ENCODE data around the gene MMP28. TPM values are rescaled to one million over a fixed set of nuclear protein-coding genes. Genes with fewer than 3 reads are reported as not detected.

MMP28 gene
- polyA plus RNA-seq, 4 donors: 3.0 to 30.5 (median 24.0) TPM

DNA sequence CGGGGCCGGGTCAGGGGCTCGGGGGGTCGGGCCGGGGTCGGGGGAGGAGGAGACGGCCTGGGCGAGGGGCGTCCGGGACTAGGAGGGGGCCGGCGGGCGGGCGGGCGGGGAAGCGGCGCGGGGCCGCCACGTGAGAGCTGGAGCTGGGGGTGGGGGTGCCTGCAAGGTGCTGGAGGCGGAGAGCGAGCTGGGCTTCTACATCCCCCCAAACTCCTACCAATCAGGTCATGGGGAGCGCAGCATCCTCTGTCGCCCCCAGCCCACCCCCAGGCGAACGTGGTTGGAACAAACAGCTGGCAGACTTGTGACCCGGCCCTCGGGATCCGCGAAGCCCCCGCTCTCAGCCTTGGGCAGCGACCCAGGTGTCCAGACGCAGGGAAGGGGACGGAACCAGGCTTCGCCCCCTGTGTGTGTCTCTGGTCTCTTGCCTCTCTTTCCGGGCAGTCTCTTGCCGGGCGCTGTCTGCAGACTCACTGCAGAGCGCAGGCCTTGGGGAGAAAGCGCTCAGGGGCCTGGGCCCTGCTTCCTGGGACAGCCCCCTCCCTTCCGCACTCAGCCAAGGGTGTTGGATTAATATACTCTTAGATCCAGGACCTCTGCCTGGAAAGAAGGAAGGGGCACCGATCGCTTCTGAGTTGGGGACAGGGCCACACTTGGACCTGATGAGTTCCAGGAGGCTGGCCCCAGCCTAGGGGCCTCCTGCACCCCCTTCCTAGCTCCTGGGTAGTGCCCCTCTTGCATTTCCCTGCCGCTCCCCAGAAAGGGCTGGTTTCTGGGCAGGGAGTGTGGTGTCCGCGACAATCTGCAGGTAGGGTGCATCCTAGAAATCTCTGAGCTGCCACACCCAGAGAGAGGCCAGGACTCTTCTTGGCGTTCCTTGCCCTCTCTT is 63.3 kb downstream of the MMP28 start:
- Histone ChIP-seq H3K27ac (ENCODE audit: low read depth in 1 of 3, low read length in 2 of 3) (no peak overlapping the region), H3K9me3 (ENCODE audit: control insufficient read depth in 2 of 2, insufficient read depth in 1 of 2, low read depth in 1 of 2, low read length in 1 of 2) (no peaks in the 10 kb centered on the region), H3K27me3 (ENCODE audit: control insufficient read depth in 3 of 3, insufficient read depth in 3 of 3, low read length in 3 of 3) (no peaks in the 10 kb centered on the region), H3K4me1 (ENCODE audit: control insufficient read depth in 3 of 3, insufficient read depth in 2 of 3, low read depth in 1 of 3, low read length in 2 of 3) (peaks cover 0 to 22% (median 5%) of the 10 kb centered on the region in 3 donors), H3K4me3 (ENCODE audit: low read depth in 1 of 3, low read length in 3 of 3) (peak overlapping the region in 2 of 3 donors; percentile 30 to 56), H3K36me3 (ENCODE audit: control insufficient read depth in 3 of 3, insufficient read depth in 2 of 3, low read depth in 1 of 3, low read length in 3 of 3) (peaks cover 0 to 3% (median 2%) of the 10 kb centered on the region in 3 donors)
- DNase-seq (peak in 1 of 2 donors; percentile 42), FAIRE-seq (no peak)
- WGBS, 3 donors: 9 to 21% (median 19%) methylated on average over 33 to 47 of the region's 47 CpGs

DNA sequence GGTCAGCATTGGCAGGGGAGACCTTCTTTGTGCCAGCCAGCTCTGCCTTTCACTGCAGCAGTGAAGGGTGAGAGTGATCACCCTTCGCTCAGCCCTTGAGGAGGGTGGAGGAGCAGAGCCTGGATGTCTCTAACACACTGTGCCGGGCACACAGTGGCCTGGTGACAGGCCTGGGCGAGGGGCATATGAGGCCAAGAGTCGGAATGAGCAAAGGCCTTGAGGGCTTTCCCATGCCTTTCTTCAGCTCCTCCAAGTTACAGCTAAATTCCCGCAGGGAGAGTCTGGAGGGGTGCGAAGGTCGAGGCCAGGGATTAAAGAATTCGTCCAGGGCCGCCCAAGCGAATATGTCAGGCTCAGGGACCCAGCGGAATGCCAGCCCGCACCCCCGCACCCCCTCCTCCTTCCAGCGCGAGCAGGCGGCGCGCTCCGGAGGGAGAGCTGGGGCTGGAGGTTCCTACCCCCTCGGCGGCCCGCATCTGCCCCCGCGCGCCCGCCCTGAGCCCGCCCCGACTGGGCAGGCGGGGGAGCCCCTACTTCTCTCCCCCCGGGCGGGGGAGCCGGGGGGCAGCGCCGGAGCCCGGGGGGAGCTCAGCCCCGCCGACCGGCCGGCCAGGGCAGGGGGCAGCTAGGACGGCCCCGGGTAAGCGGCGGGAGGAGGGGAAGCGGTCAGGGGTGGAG is 64.1 kb downstream of the MMP28 start, which contains the start of gene RASL10B:
Gene RASL10B (plus strand): TSS at position 401 of the 678 bp plus-strand sequence. CDS start 3,546 bp downstream, outside the sequence.
- Histone ChIP-seq H3K9me3 (ENCODE audit: control insufficient read depth in 2 of 2, insufficient read depth in 1 of 2, low read depth in 1 of 2, low read length in 1 of 2) (no peaks in the 10 kb centered on the region), H3K27me3 (ENCODE audit: control insufficient read depth in 3 of 3, insufficient read depth in 3 of 3, low read length in 3 of 3) (no peaks in the 10 kb centered on the region), H3K27ac (ENCODE audit: low read depth in 1 of 3, low read length in 2 of 3) (no peak within 1 kb of the TSS), H3K4me3 (ENCODE audit: low read depth in 1 of 3, low read length in 3 of 3) (peak within 1 kb of the TSS in 2 of 3 donors; percentile 30 to 56), H3K36me3 (ENCODE audit: control insufficient read depth in 3 of 3, insufficient read depth in 2 of 3, low read depth in 1 of 3, low read length in 3 of 3) (peaks cover 0 to 9% (median 2%) of the 10 kb centered on the region in 3 donors), H3K4me1 (ENCODE audit: control insufficient read depth in 3 of 3, insufficient read depth in 2 of 3, low read depth in 1 of 3, low read length in 2 of 3) (peaks cover 0 to 30% (median 9%) of the 10 kb centered on the region in 3 donors)
- DNase-seq (peak; percentile 61 to 78), FAIRE-seq (no peak)
- 4 to 8% (median 5%) methylated on average over 27 to 44 of the region's 44 CpGs for WGBS, 3 donors

DNA sequence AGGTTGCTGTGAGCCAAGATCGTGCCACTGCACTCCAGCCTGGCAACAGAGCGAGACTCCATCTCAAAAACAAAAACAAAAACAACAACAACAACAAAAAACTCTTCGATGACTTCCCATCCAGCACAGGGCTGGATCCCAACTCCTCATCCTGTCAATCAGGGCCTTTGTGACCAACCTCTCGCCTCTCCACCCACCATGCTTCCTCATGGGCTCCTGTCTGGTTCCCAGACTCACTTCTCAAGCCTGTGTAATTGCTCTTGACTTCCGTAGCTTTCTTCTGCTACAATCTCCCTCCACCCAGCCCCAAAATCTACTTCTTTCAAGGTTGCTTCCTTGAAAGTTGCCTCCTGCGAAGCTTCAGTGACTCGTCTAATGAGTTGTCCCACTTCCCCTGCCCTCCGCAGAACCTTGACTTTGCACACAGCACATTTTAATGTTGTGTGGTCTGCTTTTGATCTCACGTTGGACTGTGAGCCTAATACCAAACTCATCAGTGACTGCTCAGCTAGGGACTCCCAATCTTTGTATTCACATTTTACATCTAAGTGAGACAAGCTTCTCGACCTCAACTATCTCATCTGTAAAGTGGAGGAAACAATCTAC is 64.9 kb downstream of the MMP28 start:
- 81 to 84% (median 83%) methylated on average over 10 of the region's 10 CpGs for WGBS, 3 donors
- no peak for FAIRE-seq
- H3K4me3 ChIP-seq (ENCODE audit: low read depth in 1 of 3, low read length in 3 of 3): no peak overlapping the region
- peaks cover 0 to 39% (median 9%) of the 10 kb centered on the region in 3 donors for H3K4me1 ChIP-seq (ENCODE audit: control insufficient read depth in 3 of 3, insufficient read depth in 2 of 3, low read depth in 1 of 3, low read length in 2 of 3)
- H3K27ac ChIP-seq (ENCODE audit: low read depth in 1 of 3, low read length in 2 of 3): no peak overlapping the region
- DNase-seq: no peak
- no peaks in the 10 kb centered on the region for H3K27me3 ChIP-seq (ENCODE audit: control insufficient read depth in 3 of 3, insufficient read depth in 3 of 3, low read length in 3 of 3)
- peaks cover 2 to 15% (median 2%) of the 10 kb centered on the region in 3 donors for H3K36me3 ChIP-seq (ENCODE audit: control insufficient read depth in 3 of 3, insufficient read depth in 2 of 3, low read depth in 1 of 3, low read length in 3 of 3)
- H3K9me3 ChIP-seq (ENCODE audit: control insufficient read depth in 2 of 2, insufficient read depth in 1 of 2, low read depth in 1 of 2, low read length in 1 of 2): no peaks in the 10 kb centered on the region

DNA sequence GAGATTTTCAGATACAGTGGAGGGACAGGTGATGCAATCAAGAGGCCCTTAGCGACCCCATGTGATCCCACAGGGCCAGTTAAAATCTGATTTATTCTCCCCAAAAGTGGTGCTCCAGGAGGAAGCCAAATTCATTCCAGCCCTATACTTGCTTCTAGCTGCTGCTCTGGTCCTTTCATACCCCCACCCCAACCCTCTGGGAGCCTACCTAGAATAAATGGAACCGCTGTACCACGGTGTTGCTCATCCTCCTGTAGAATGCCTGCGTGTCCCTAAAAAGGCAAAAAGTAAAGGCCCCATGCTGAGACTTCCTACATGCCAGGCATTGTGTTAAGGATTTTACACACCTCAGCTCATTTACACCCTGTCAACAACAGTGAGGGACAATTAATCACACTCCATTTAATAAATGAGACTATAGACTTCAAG is 66.0 kb downstream of the MMP28 start:
- H3K4me3 ChIP-seq (ENCODE audit: low read depth in 1 of 3, low read length in 3 of 3): no peak overlapping the region
- no peak for DNase-seq
- H3K4me1 ChIP-seq (ENCODE audit: control insufficient read depth in 3 of 3, insufficient read depth in 2 of 3, low read depth in 1 of 3, low read length in 2 of 3): peaks cover 0 to 50% (median 9%) of the 10 kb centered on the region in 3 donors
- H3K27me3 ChIP-seq (ENCODE audit: control insufficient read depth in 3 of 3, insufficient read depth in 3 of 3, low read length in 3 of 3): no peaks in the 10 kb centered on the region
- peaks cover 9 to 24% (median 10%) of the 10 kb centered on the region in 3 donors for H3K36me3 ChIP-seq (ENCODE audit: control insufficient read depth in 3 of 3, insufficient read depth in 2 of 3, low read depth in 1 of 3, low read length in 3 of 3)
- 87 to 91% (median 89%) methylated on average over 4 of the region's 4 CpGs for WGBS, 3 donors
- no peak for FAIRE-seq
- H3K27ac ChIP-seq (ENCODE audit: low read depth in 1 of 3, low read length in 2 of 3): no peak overlapping the region
- H3K9me3 ChIP-seq (ENCODE audit: control insufficient read depth in 2 of 2, insufficient read depth in 1 of 2, low read depth in 1 of 2, low read length in 1 of 2): no peaks in the 10 kb centered on the region

DNA sequence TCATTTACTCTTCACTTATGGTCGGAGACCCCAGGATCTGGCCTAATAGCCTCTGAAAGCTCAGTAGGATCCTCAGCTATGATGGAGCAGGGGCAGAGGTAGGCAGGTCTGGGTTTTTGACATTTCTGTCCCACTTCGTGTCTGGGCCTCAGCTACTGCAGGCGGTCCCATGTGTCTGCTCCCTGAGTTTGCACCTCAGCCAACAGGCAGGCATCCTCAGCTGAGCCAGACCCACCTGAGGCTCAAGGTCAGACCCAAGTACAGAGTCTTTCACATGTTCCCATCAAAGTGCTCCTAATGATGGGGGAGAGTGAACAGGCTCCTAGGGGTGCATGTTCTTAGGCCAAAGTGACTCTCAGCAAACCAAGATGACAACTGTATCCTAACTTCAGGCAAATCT is 66.9 kb downstream of the MMP28 start:
- no peak for DNase-seq
- Histone ChIP-seq H3K36me3 (ENCODE audit: control insufficient read depth in 3 of 3, insufficient read depth in 2 of 3, low read depth in 1 of 3, low read length in 3 of 3) (peaks cover 12 to 27% (median 14%) of the 10 kb centered on the region in 3 donors), H3K4me1 (ENCODE audit: control insufficient read depth in 3 of 3, insufficient read depth in 2 of 3, low read depth in 1 of 3, low read length in 2 of 3) (peaks cover 0 to 51% (median 9%) of the 10 kb centered on the region in 3 donors), H3K4me3 (ENCODE audit: low read depth in 1 of 3, low read length in 3 of 3) (no peak overlapping the region), H3K27ac (ENCODE audit: low read depth in 1 of 3, low read length in 2 of 3) (no peak overlapping the region), H3K27me3 (ENCODE audit: control insufficient read depth in 3 of 3, insufficient read depth in 3 of 3, low read length in 3 of 3) (no peaks in the 10 kb centered on the region), H3K9me3 (ENCODE audit: control insufficient read depth in 2 of 2, insufficient read depth in 1 of 2, low read depth in 1 of 2, low read length in 1 of 2) (no peaks in the 10 kb centered on the region)
- no peak for FAIRE-seq
- 88 to 98% (median 94%) methylated on average over 3 of the region's 3 CpGs for WGBS, 3 donors

DNA sequence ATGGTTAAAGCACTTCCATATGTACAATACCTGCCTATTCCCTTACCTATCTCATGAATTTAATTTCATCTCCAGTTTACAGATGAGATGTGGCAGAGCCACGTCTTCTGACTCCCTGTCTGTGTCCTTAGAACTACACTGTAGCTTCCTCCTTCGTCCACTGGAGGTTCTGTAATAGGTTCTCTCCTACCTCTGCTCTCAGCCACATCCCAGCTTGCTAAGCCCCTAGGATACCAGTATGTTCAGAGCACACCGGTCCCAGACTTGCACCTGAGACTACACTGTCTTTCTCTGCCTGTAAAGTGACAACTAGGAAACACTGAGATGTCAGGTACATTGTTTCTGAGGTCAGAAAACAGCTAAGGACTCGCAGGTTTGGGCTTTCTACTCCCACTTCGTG is 67.8 kb downstream of the MMP28 start:
- peaks cover 0 to 49% (median 9%) of the 10 kb centered on the region in 3 donors for H3K4me1 ChIP-seq (ENCODE audit: control insufficient read depth in 3 of 3, insufficient read depth in 2 of 3, low read depth in 1 of 3, low read length in 2 of 3)
- 52 to 79% (median 67%) methylated on average over 5 of the region's 5 CpGs for WGBS, 3 donors
- peak in 1 of 2 donors; percentile 25 for DNase-seq
- no peak overlapping the region for H3K4me3 ChIP-seq (ENCODE audit: low read depth in 1 of 3, low read length in 3 of 3)
- FAIRE-seq: no peak
- peaks cover 14 to 27% (median 18%) of the 10 kb centered on the region in 3 donors for H3K36me3 ChIP-seq (ENCODE audit: control insufficient read depth in 3 of 3, insufficient read depth in 2 of 3, low read depth in 1 of 3, low read length in 3 of 3)
- peak overlapping the region in 1 of 3 donors; percentile 71 for H3K27ac ChIP-seq (ENCODE audit: low read depth in 1 of 3, low read length in 2 of 3)
- no peaks in the 10 kb centered on the region for H3K27me3 ChIP-seq (ENCODE audit: control insufficient read depth in 3 of 3, insufficient read depth in 3 of 3, low read length in 3 of 3)
- no peaks in the 10 kb centered on the region for H3K9me3 ChIP-seq (ENCODE audit: control insufficient read depth in 2 of 2, insufficient read depth in 1 of 2, low read depth in 1 of 2, low read length in 1 of 2)

DNA sequence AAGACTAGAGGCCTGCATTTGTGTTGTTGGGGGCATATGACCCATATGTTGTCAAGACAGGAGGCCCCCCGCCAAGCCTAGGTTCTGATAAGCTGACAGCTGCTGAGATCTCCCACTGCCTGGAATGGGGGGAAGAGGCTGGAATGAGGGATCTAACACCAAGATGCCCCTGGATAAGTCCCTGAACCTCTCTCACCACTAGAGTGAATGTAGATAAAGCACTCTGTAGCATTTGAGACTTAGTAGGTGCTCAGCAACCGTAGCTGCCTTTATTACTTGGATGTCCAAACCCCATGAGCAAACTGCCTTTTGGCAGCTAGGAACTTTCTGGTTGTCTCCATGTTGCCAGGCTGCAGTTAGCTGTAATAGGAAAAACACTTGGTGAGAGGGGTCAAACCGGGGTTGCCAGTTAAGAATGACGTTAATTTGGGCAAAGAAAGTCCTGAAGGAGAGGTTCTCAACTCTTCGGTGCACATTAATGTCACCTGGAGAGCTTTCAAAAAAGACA is 68.4 kb downstream of the MMP28 start:
- peak overlapping the region in 1 of 3 donors; percentile 71 for H3K27ac ChIP-seq (ENCODE audit: low read depth in 1 of 3, low read length in 2 of 3)
- 38 to 63% (median 48%) methylated on average over 5 of the region's 5 CpGs for WGBS, 3 donors
- no peaks in the 10 kb centered on the region for H3K27me3 ChIP-seq (ENCODE audit: control insufficient read depth in 3 of 3, insufficient read depth in 3 of 3, low read length in 3 of 3)
- H3K4me1 ChIP-seq (ENCODE audit: control insufficient read depth in 3 of 3, insufficient read depth in 2 of 3, low read depth in 1 of 3, low read length in 2 of 3): peaks cover 0 to 44% (median 9%) of the 10 kb centered on the region in 3 donors
- FAIRE-seq (no peak), DNase-seq (no peak)
- no peaks in the 10 kb centered on the region for H3K9me3 ChIP-seq (ENCODE audit: control insufficient read depth in 2 of 2, insufficient read depth in 1 of 2, low read depth in 1 of 2, low read length in 1 of 2)
- no peak overlapping the region for H3K4me3 ChIP-seq (ENCODE audit: low read depth in 1 of 3, low read length in 3 of 3)
- peaks cover 14 to 28% (median 18%) of the 10 kb centered on the region in 3 donors for H3K36me3 ChIP-seq (ENCODE audit: control insufficient read depth in 3 of 3, insufficient read depth in 2 of 3, low read depth in 1 of 3, low read length in 3 of 3)
